NCI-H524 treated with DMSO at 0.1 percent for 48 hours (cell line): ENCODE data around the gene GNG3.
"Not testable (repeated sequence)": the region's sequence is repeated elsewhere in the genome, so short reads cannot be mapped to it uniquely, and the experiment has no call there.

ENCODE experiments used
- DNase-seq: peaks from one replicate; lab custom pipeline; 2025; lab: John Stamatoyannopoulos, UW

Gene GNG3

GRCh38 chr11:62707277-62707861, at the start of gene GNG3, which contains the start of gene BSCL2:
Gene GNG3, plus strand, starts transcription at chr11:62707676. Its CDS starts 620 bp downstream, at chr11:62708296.
Gene BSCL2, minus strand, starts transcription at chr11:62707424. Its CDS starts 229 bp downstream, at chr11:62707195.
- DNase-seq = no peak

GRCh38 chr11:62664405-62665074, 42.9 kb upstream of the GNG3 start:
- DNase-seq = no peak

GRCh38 chr11:62665075-62665598, 42.3 kb upstream of the GNG3 start, which contains the start of the genes C11orf98 and CSKMT:
Gene C11orf98, minus strand, starts transcription at chr11:62665210. Its CDS starts 41 bp downstream, at chr11:62665169.
Gene CSKMT, plus strand, starts transcription at chr11:62665312. Its CDS starts 568 bp downstream, at chr11:62665880.
- peak; percentile 64 for DNase-seq

GRCh38 chr11:62665599-62666258, 41.7 kb upstream of the GNG3 start:
- DNase-seq = no peak

- DNase-seq = no peak
Measured at GRCh38 chr11:62666259-62666926, 41.1 kb upstream of the GNG3 start.

GRCh38 chr11:62667460-62667859, 40.0 kb upstream of the GNG3 start:
- DNase-seq = no peak

- no peak for DNase-seq
Measured at GRCh38 chr11:62669420-62670161, 37.9 kb upstream of the GNG3 start.

- no peak for DNase-seq
Measured at GRCh38 chr11:62671236-62671607, 36.3 kb upstream of the GNG3 start.

GRCh38 chr11:62671608-62672389, 35.7 kb upstream of the GNG3 start, which contains the start of the genes LBHD1 and UQCC3:
Gene LBHD1, minus strand, starts transcription at chr11:62672267. Its CDS starts 2,236 bp downstream, at chr11:62670031.
Gene UQCC3, plus strand, starts transcription at chr11:62671673. Its CDS starts 73 bp downstream, at chr11:62671746.
- peak; percentile 23 for DNase-seq

GRCh38 chr11:62673196-62673525, 34.3 kb upstream of the GNG3 start:
- DNase-seq = no peak

- DNase-seq = not testable (repeated sequence)
Measured at GRCh38 chr11:62675415-62675814, 32.1 kb upstream of the GNG3 start.

GRCh38 chr11:62676698-62677097, 30.8 kb upstream of the GNG3 start:
- no peak for DNase-seq

GRCh38 chr11:62677156-62677555, 30.3 kb upstream of the GNG3 start:
- no peak for DNase-seq

GRCh38 chr11:62677714-62678113, 29.8 kb upstream of the GNG3 start:
- no peak for DNase-seq

GRCh38 chr11:62678433-62678769, 29.1 kb upstream of the GNG3 start:
- DNase-seq = no peak

GRCh38 chr11:62678770-62679696, 28.4 kb upstream of the GNG3 start, which contains the start of gene UBXN1:
Gene UBXN1, minus strand, starts transcription at chr11:62679073. Its CDS starts 150 bp downstream, at chr11:62678923.
- DNase-seq = peak; percentile 35

GRCh38 chr11:62680825-62681240, 26.6 kb upstream of the GNG3 start:
- DNase-seq = no peak

GRCh38 chr11:62682518-62682917, 25.0 kb upstream of the GNG3 start:
- DNase-seq = no peak
